GM23248 (cell line): ENCODE results near the gene GYS1.

Experiments used
- EZH2 ChIP-seq: fragments of 200-600 bp; sonication (generic); IDR thresholded peaks from 2 replicates; pipeline ENCODE4 v1.6.1; 2018; ENCODE audit warnings: antibody characterized with exemption, mild to moderate bottlenecking; ENCODE audit not compliant: insufficient read depth, poor library complexity, severe bottlenecking
- EZH2phosphoT487 ChIP-seq: fragments of 200-600 bp; sonication (generic); IDR thresholded peaks from 2 replicates; pipeline ENCODE4 v1.6.1; 2018; ENCODE audit warnings: antibody characterized with exemption, moderate library complexity, mild to moderate bottlenecking, low read depth; ENCODE audit not compliant: insufficient read depth

- TF ChIP-seq EZH2, result no peak
- TF ChIP-seq EZH2phosphoT487, result no peak
Observed at GRCh38 chr19:48938256-48938655, 54.9 kb downstream of the GYS1 start.
